ENCODE measurements around the gene CCL8.
"Not testable (repeated sequence)": the region's sequence is repeated elsewhere in the genome, so short reads cannot be mapped to it uniquely, and the experiment has no call there.

Gene CCL8

DNA sequence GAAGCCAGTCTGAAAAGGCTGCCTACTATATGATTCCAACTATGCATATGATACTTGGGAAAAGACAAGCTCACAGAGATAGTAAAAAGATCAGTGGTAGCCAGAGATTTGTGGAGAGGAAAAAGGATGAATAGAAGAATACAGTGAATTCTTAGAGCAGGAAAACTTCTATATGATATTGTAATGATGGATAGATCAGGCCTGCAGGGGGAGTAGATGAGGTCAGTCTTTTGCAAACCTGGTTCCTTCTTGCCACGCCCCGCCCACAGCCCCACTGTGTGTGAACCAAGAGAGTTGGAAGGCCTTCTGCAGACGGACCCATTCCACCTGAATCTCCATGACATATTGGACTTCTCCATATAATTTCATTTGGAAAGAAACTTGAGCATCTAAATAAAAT is 761 bp upstream of the CCL8 start:
- no peak for DNase-seq

DNA sequence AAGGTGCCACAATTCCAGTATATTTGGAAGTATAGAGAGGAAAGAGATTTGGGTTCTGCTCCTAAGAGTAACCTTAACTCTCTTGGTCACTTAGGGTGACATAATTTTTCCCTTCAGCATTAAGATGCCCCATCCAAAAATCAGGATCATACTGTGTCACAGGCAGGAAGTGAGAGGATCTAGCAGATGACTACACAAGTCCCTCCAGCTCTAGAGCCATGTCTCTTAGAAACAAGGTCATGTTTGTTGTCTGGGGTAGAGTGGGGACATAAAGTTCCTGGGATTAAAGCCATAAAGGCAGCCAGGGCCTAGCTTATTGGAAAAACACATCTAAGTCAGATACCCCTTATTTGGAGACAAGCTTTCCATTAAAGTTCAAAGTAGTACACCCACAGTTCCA is 2.7 kb downstream of the CCL8 start:
- no peak for DNase-seq

DNA sequence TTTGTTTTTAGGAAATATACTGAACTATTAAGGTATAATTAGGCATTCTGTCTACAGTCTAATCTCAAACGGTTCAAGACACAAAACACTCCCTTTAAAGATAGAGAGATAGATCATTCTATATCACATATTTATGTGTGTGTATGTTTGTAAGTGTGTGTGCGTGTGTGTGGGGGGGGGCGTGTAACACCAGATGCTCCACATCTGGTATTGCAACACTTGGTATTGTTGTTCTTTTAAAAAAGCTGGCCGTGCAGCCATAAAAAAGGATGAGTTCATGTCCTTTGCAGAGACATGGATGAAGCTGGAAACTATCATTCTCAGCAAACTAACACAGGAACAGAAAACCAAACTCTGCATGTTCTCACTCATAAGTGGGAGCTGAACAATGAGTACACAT is 8.3 kb downstream of the CCL8 start:
- DNase-seq: not testable (repeated sequence)

DNA sequence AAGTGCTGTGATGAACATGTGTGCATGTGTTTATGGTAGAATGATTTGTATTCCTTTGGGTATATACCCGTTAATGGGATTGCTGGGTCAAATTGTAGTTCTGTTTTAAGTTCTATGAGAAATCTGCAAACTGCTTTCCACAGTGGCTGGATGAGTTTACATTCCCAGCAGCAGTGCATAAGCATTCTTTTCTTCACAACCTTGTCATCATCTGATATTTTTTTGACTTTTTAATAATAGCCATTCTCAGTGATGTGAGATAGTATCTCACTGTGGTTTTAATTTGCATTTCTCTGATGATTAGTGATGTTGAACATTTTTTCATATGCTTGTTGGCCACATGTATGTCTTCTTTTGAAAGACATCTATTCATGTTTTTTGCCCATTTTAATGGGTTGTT is 18.5 kb downstream of the CCL8 start:
- DNase-seq: no peak

DNA sequence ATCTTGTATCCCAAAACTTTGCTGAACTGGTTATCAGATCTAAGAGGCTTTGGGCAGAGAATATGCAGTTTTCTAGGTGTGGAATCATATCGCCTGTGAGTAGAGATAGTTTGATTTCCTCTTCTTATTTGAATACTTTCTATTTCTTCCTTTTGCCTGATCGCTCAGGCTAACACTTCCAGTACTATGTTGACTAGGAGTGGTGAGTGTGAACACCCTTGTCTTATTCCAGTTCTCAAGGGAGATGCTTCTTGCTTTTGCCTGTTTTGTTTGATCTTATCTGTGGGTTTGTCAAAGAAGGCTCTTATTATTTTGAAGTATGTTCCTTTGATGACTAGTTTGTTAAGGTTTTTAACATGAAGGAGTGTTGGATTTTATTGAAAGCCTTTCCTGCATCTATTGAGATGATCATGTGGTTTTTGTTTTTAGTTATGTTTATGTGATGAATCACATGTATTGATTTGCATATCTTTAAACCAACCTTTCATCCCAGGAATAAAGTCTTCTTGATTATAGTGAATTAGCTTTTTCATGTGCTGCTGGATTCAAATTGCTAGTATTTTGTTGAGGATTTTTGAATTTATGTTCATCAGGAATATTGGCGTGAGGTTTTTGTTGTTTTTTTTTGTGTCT is 20.0 kb downstream of the CCL8 start:
- DNase-seq: no peak

DNA sequence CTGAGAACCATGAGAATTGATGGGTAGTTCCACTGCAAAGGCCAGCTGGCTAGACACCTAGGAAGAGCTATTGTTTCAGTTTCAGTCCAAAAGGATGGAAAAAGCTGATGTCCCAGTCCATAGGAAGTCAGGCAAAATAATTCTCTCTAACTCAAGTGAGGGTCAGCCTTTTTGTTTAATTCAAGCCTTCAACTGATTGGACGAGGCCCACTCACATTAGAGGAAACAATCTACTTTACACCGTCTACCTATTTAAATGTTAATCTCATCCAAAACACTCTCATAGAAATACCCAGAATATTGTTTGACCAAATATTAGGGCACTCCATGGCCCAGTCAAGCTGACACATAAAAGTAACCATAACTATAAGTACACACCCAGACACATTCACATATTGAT is 22.7 kb downstream of the CCL8 start:
- DNase-seq: no peak

DNA sequence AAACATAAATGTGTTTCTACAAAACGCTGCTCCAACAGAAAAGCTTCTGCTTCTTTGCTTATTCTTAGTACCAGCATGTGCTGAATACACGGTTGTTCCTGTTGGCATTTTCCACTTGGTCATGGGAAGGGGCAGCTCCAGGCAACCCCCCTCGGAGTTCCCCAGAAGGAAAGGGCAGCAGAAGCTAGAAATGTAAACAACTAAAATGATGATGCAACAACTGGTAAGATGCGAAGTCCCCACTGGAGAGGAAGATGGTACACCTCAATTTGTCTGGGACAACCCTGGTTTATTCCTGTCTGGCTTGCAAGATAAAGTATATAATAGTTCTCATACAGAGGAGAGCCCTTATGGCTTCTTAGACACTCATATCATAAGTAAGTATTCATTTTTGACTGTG is 27.8 kb downstream of the CCL8 start:
- DNase-seq: no peak

DNA sequence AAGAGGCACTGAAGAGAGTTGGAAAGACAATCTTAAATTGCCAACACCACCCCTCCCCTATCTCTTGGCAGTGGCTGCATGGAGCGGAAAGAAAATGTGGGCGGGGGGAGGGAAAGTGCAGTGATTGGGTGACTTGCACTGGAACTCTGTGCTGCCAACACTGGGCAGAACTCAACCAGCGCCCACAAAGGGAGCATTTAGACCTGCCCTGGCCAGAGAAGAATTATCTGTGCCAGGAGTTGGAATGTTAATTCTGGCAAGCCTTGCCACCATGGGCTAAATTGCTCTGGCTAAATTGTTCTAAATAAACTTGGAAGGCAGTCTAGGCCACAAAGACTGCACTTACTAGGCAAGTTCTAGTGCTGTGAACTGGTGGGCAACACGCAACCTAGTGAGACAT is 30.5 kb downstream of the CCL8 start:
- no peak for DNase-seq

DNA sequence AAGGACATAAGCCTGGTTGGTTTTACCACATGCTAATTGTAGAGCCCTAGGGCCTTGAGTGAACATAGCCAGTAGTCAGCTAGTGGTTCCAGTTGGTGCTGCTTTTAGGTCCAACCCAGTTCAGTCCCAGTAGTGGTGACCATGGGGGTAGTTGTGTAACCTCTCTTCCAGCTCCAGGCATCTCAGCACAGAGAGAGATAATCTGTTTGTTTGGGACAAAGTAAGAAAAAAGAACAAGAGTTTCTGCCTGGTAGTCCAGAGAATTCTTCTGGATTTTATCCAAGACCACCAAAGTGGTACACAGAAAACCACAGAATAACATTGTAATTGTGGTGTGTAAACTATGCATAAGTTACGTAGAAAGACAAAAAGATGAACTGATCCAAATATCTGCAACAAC is 31.9 kb downstream of the CCL8 start:
- no peak for DNase-seq

DNA sequence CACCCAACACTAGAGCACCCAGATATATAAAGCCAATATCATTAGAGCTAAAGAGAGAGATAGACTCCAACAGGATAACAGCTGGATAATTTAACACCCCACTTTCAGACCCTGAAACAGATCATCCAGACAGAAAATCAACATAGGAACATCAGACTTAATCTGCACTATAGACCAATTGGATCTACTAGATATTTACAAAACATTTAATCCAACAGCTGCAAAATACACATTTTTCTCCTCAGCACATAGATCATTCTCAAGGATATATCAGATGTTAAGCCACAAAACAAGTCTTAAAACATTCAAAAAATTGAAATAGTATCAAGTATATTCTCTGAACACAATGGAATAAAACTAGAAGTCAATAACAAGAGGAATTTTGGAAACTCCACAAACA is 33.0 kb downstream of the CCL8 start:
- no peak for DNase-seq

DNA sequence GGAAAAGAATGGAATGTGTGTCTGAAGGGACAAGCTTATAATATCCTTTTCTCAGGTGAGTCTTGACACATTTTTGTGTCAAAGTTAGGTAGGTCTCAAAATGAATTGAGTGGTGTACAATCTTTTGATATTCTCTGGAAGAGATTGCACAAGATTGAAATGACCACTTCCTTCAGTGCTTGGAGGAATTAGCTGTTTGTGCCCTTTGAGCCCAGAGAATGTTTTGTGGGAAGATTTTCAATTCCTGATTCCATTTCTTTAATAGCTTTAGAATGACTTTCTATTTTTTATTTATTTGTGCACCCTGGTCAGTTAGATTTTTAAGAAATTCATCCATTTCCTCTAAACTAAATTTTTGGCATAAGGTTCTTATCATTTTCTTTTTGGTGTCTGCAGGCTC is 35.4 kb downstream of the CCL8 start:
- no peak for DNase-seq

DNA sequence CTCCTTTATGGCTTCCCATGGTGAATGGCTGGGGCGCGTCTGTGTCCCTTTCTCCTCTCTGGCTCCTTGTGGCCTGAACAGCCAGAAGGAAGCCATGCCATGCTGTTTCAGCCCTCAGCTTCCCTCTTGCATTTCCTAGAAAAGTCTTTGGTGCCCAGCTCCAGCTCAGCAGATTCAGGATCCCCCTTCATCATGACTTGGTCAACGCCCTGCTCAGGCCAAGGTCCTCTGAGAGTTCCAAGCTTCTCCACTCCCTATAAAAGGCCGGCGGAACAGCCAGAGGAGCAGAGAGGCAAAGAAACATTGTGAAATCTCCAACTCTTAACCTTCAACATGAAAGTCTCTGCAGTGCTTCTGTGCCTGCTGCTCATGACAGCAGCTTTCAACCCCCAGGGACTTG is 37.0 kb downstream of the CCL8 start, which contains the start of gene CCL13:
TSS of gene CCL13 (plus strand) at position 287 of the 400 bp plus-strand sequence. CDS start at position 334, 47 bp downstream.
- no peak for DNase-seq

DNA sequence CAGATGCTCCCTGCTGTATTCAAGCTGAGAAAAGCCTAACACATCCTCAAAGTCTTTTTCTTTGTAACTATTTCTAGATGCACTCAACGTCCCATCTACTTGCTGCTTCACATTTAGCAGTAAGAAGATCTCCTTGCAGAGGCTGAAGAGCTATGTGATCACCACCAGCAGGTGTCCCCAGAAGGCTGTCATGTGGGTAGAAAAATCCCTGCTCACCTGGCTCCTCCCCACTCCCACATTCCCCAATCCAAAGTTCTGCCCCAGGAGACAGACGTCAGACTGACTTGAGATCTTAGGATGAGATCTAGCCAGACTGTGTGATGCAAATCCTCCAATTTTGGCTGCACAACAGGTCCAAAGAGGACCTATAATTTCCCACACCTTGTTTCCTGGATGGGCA is 38.2 kb downstream of the CCL8 start:
- DNase-seq: no peak

DNA sequence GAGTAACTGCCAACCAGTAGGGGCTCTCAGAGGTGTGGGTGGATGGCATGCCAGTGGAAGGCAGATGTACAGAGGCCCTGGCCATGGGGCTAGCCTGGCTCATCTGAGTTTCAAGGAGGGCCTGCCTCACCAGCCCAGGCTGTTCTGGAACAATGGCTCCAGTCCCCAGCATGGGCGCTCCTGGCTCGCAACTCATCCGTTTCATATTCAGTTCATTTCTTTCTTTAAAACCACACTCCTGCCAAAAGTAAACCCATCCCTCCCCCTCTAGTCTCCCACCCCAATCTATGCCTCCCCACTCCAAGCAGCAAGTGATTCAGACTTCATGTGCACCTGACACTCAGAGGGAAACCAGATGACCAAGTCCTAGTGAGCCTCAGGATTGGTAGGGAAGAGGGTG is 39.4 kb downstream of the CCL8 start:
- DNase-seq: no peak

DNA sequence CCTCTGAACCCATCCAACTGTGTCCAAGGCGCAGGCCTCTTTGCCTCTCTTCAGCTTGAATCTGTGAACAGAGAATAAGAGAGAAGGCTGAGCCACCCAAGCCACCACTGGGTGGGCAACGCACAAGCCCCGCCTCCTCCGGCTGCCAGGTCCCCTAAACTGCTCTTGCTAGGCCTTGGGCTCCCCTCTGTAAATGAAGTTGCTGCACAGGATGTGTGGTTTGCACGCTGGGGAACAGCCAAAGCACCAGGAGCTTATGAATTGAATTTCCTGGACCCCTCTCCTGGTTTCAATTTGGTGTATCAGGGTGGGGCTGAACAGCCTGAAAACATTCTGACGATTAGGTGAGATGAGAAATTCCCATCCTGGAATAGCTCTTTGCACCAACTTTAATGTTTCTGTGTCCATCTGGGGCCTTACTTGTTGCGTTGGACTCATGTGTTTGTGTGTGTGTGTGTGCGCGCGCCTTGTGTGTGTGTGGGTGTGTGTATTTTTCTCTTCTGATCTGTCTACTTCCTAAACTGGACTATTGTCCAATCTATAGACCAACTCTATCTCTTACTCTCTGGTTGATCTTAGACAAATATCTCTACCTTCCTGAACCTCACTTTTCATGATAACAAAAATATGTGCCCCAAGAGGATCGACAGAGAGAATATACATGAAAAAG is 41.5 kb downstream of the CCL8 start:
- DNase-seq: no peak

DNA sequence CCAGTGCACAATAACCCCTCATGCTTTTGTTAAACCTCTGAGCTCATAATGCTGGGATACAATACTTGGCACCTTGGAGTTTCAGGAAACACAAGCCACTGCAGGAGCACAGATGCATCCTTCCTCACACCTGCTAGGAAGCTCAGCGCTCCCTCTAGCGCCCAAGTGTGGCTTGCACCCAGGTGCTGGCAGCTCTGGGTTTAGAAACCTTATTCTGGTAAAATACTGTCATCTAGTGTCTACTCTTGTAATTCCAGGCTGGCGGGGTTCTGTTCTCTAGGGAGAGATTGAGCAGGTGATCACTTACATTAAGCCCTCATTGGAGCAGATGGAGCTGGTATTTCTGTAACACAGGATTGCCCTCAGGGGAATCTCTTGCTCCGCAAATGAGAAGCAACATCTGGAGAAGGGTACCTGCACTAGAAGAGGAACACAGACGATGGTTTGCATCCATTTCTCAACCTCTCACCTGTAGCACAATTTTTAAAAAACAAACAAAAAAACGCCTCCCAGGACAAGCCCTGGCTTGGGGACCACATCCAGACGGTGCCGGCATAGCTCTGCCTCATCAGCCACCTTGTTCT is 42.3 kb downstream of the CCL8 start:
- DNase-seq: peak; percentile 83

DNA sequence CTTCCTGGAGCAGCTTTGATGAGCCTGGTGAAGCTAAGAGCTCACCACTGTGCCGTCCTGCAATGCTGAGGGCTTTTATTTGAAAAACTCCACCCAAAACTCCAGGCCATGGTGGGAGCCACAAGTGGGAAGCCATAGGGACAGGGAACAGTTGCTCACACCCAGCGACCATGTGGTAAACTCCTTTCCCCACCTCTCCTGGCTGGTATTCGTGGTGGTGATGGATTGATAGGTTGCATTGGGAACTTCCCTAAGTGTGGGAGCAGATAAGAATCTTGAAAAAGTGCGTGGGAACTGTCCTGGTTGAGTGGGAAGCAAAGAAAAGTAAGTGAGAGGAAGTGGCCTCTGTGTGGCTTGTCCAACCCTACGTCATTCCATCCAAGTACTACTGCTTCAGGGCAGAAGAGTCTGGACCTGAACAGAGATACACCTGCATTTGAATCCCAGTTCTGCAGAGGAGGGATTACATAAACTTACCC is 44.0 kb downstream of the CCL8 start, which contains the start of gene CCL1:
TSS of gene CCL1 (minus strand) at position 51 of the 479 bp plus-strand sequence. CDS start 72 bp downstream, outside the sequence.
- DNase-seq: no peak

DNA sequence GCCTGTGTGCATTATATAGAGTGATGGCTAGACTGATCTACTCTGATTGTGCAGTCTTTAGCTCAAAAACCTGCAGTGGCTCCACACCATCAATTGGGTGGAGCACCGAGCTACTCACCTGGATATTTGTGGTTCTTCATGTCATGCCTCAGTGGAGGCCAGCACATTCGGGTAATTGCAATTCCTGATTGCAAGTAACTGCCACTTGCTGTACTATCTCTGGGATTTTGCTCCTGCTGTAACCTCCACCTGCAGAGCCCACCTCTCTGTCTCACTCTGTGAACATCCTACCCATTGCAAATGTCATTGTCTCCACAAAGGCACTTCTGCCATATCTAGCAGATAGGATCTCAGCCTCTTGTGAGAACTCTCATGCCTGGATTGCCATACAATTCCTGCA is 45.5 kb downstream of the CCL8 start:
- no peak for DNase-seq

DNA sequence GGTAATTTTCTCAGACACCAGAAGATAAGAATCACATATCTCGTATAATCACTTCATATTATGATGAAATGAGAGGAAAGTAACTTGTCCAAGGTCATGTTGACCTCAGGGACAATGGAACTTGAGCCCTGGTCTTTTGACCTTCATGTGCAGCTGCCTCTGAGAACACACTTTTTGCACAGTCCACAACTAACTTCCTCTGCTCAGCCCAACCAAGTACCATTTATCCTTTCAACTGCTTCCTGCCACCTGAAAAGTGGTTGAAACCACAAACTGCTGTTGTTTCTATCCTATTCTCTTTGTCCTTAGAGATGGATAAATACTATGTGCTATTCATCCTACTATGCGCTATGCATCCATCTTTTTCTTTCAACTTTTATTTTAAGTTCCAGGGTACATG is 46.1 kb downstream of the CCL8 start:
- DNase-seq: no peak

DNA sequence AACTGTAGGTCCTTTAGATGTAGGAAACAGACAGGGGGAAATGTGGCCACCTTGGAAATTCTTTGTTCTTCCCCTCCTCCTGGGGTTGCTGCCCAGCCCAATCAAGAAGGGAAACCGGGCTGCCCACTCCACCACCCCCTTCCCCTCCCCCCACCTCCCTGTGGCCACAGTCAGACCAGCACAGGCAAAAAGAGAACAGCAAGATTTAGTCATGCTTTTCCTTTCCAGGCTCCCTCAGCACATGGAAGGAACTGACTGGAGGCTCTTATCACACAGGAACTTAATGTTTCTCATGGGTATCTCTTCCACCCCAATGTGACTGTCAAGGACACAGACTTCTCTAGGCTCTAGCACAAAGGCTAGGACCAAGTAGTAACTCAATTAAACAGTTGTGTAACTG is 46.8 kb downstream of the CCL8 start:
- no peak for DNase-seq

DNA sequence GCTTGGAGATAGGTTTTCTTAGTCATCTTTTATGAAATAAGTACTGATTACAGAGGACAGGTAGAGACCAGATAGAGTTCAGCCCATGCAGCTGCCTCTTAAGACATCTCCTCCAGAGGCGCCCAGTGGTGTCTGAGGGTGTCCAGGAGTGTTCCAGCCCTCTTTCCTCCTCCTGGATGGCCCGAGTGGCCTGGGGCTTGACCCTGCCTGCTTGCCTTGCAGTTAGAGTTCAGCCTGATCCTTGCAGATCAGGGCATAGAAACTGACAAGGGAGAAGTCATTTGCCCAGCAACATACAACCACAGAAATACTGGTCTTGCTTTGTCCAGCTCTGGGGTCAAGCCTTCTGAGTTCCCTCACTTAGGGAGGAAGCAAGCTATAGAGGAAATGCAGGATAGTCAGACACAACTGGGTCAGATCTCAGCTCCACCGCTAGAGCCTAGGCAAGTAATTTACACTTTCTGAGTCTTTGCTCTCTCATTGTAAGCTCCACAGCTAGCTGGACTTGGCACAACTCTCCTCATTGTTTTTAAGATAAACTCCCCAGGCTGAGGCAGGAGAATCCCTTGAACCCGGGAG is 47.4 kb downstream of the CCL8 start:
- no peak for DNase-seq

DNA sequence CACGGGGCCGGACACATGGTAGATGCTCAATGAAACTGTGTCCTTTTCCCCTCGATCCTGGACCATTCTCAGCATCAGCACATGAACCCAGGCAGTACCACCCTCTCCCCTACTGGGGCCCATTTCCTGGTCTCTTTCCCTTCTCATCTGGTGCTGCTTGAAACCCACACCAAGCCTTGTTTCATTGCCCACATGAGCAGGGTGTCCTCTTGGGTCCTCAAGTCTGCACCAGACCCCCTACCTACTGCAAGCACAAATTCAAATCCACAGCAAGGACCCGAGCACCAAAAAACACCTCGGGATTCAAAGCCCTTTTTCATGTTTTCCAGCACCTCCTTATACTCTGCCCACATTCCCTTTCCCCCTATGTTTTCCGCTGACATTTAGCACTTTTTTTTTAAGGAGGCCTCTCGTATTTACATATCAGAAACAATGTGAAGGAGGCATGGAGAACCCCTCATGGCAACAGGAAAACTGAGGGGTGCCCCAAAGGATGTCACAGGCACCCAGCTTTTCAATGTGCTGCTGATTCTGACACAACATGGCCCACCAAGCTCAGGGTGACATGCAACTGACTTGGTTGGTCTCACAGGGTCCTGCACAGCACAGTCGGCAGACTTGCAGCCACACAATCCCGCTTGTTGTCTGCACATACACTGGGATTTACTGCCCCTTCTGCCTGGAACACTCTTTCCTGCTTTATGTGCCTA is 48.4 kb downstream of the CCL8 start:
- no peak for DNase-seq

DNA sequence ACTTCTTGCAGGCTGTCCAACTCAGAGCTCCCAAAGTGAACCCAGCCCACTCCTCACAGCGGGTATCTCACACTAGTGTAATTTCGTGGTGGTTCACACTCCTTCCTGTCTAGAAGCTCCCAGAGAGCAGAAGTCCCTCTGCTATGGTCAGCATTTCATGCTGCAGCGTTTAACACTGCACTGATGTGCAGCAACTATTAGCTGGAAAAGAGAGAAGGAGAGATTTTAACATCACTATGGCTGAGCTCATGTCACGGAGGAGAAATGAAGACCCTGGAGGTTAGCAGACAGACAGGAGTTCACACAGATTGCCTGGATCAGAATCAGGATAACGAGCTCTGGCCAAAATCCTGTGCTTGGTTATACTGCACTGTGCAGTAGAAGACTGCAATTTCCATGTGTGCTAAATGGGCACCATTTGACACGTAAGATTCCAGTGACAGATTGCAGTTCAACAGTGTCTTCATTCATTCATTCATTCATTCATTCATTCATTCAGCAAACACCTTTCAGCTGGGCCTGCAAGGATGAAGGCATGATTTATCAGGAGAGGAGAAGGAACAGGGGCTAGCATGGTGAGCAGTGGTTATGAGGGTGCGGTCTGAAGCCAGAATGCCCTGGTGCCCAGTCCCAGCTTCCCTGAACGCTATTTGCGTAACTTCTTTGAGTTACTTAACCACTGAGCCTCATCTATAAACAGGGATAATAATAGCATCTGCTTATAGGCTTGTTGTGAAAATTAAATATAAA is 49.1 kb downstream of the CCL8 start:
- DNase-seq: no peak

Data from NCI-H2029 treated with DMSO at 0.1 percent for 48 hours (cell line).